Keratinocyte (primary cell): ENCODE results near the gene GPD1. TPM values are rescaled to one million over a fixed set of nuclear protein-coding genes. Genes with fewer than 3 reads are reported as not detected.
A peak's percentile ranks its signal among the peaks of the same experiment; 100 is the strongest.

ENCODE experiments used
- DNase-seq: peaks from one replicate; pipeline ENCODE4 v3.0.0-alpha.2; 2011; ENCODE audit warnings: low read depth, missing footprints, low spot score
- FAIRE-seq: peaks from 2 replicates; lab custom pipeline; 2011; peaks lifted over from hg19 to GRCh38; lab: Jason Lieb, UNC
- H2AFZ ChIP-seq: 2 replicates; pipeline ENCODE4 v1.6.0; 2012; ENCODE audit warnings: low read length, control low read depth, inconsistent platforms; ENCODE audit not compliant: control insufficient read depth
- H3K27ac ChIP-seq: 2 replicates; pipeline ENCODE4 v1.5.1; 2011; ENCODE audit warnings: low read length; ENCODE audit not compliant: control insufficient read depth, insufficient read depth
- H3K27me3 ChIP-seq: 3 replicates; pipeline ENCODE4 v1.6.0; 2011; ENCODE audit warnings: low read length; ENCODE audit not compliant: control insufficient read depth, insufficient read depth; ENCODE audit errors: extremely low read depth
- H3K36me3 ChIP-seq, 2 experiments: 2 replicates in 1 of 2; 3 replicates in 1 of 2; pipeline ENCODE4 v1.5.1; 2011; ENCODE audit warnings: low read length in 2 of 2, mild to moderate bottlenecking in 1 of 2; ENCODE audit not compliant: control insufficient read depth in 2 of 2, insufficient read depth in 2 of 2; ENCODE audit errors: extremely low read depth in 1 of 2
- H3K4me1 ChIP-seq: 3 replicates; pipeline ENCODE4 v1.5.1; 2011; ENCODE audit warnings: low read length; ENCODE audit not compliant: control insufficient read depth, insufficient read depth; ENCODE audit errors: extremely low read depth
- H3K4me2 ChIP-seq: 3 replicates; pipeline ENCODE4 v1.6.0; 2011; ENCODE audit warnings: low read depth, low read length; ENCODE audit not compliant: control insufficient read depth, insufficient read depth; ENCODE audit errors: extremely low read depth
- H3K4me3 ChIP-seq, 3 experiments: fragments of 200-600 bp in 1 of 3; sonication (generic) in 1 of 3; 2 replicates in 2 of 3; 3 replicates in 1 of 3; pipeline ENCODE4 v1.5.1; 2011 to 2016; ENCODE audit warnings: low read length in 3 of 3, mild to moderate bottlenecking in 3 of 3, control low read depth in 2 of 3, inconsistent platforms in 1 of 3, low read depth in 1 of 3, mixed read lengths in 1 of 3, mixed run types in 1 of 3, moderate library complexity in 1 of 3; ENCODE audit not compliant: control insufficient read depth in 2 of 3, insufficient read depth in 2 of 3; ENCODE audit errors: extremely low read depth in 1 of 3
- H3K79me2 ChIP-seq: 2 replicates; pipeline ENCODE4 v1.6.0; 2012; ENCODE audit warnings: low read length; ENCODE audit not compliant: control insufficient read depth, insufficient read depth
- H3K9ac ChIP-seq: 3 replicates; pipeline ENCODE4 v1.6.0; 2011; ENCODE audit warnings: low read length; ENCODE audit not compliant: control insufficient read depth, insufficient read depth; ENCODE audit errors: extremely low read depth
- H3K9me1 ChIP-seq: 3 replicates; pipeline ENCODE4 v1.6.0; 2011; ENCODE audit warnings: low read length; ENCODE audit not compliant: control insufficient read depth, insufficient read depth; ENCODE audit errors: extremely low read depth
- H3K9me3 ChIP-seq: 2 replicates; pipeline ENCODE4 v1.5.1; 2012; ENCODE audit warnings: low read depth, low read length; ENCODE audit not compliant: control insufficient read depth
- H4K20me1 ChIP-seq: 3 replicates; pipeline ENCODE4 v1.6.0; 2011; ENCODE audit warnings: low read length; ENCODE audit not compliant: control insufficient read depth, insufficient read depth; ENCODE audit errors: extremely low read depth
- CTCF ChIP-seq, 3 experiments: IDR thresholded peaks in 1 of 3; conservative IDR thresholded peaks in 1 of 3; optimal IDR thresholded peaks in 1 of 3; 2 replicates in 2 of 3; 3 replicates in 1 of 3; pipeline versions ENCODE3 to v1.5.1; 2011; ENCODE audit warnings: low read length in 3 of 3, mild to moderate bottlenecking in 3 of 3, moderate library complexity in 2 of 3, control low read depth in 1 of 3, inconsistent platforms in 1 of 3; ENCODE audit not compliant: insufficient read depth in 2 of 3; ENCODE audit errors: extremely low read depth in 1 of 3
- EZH2 ChIP-seq: IDR thresholded peaks from one replicate; pipeline ENCODE4 v1.6.1; 2012; ENCODE audit warnings: inconsistent platforms, mild to moderate bottlenecking, low read length, moderate library complexity
- dilution Hi-C: fragments of 300-500 bp; cut with MboI; formaldehyde crosslinking; loops from one replicate; pipeline ENCODE4 v1.7.0; 2020; ENCODE audit warnings: low sequenced_read_pairs; ENCODE audit not compliant: extremely low pct_ligation_motif_present
- polyA plus RNA-seq, 5 experiments: library from polyadenylated mRNA; depleted of rRNA in 3 of 5; stranded (reverse) in 3 of 5; stranded (forward) in 1 of 5; unstranded in 1 of 5; fragments of >200 nt; gene quantifications; 1 replicate in 1 of 5; 2 replicates in 3 of 5; 3 replicates in 1 of 5; pipeline versions ENCODE4 v1.2.1 to v1.2.3, GENCODE V29; 2011 to 2012; ENCODE audit warnings: missing spikeins in 2 of 5, low read depth in 1 of 5, low replicate concordance in 1 of 5

Gene GPD1
- polyA plus RNA-seq, 1 donor (not counting 4 experiments of a cell fraction or from before 2014, with no cell fraction given): 0.13 TPM

GRCh38 chr12:50073712-50074111 lies 30.1 kb upstream of the GPD1 start:
- FAIRE-seq (no peak), DNase-seq (no peak)
- Histone ChIP-seq H3K4me3 (no peak overlapping the region), H3K4me2 (no peak overlapping the region), H2AFZ (no peak overlapping the region), H3K9ac (no peak overlapping the region), H3K9me3 (no peaks in the 10 kb centered on the region), H4K20me1 (no peaks in the 10 kb centered on the region), H3K79me2 (no peaks in the 10 kb centered on the region), H3K4me1 (peaks cover 7% of the 10 kb centered on the region), H3K27ac (no peak overlapping the region), H3K27me3 (no peaks in the 10 kb centered on the region), H3K36me3 (no peaks in the 10 kb centered on the region), H3K9me1 (no peaks in the 10 kb centered on the region)
- dilution Hi-C loops: loop anchor here (25.0 kb wide), 1 partner anchor 211 kb away; no protein-coding TSS in a partner anchor
- no peak for TF ChIP-seq CTCF (optimal IDR thresholded peaks at IDR 0.05 in 1 of 3, IDR thresholded peaks at IDR 0.05 in 1 of 3, conservative IDR thresholded peaks at IDR 0.05 in 1 of 3; ENCODE audit: extremely low read depth in 1 of 3, insufficient read depth in 2 of 3, low read length in 3 of 3)
- TF ChIP-seq EZH2: no peak

DNA sequence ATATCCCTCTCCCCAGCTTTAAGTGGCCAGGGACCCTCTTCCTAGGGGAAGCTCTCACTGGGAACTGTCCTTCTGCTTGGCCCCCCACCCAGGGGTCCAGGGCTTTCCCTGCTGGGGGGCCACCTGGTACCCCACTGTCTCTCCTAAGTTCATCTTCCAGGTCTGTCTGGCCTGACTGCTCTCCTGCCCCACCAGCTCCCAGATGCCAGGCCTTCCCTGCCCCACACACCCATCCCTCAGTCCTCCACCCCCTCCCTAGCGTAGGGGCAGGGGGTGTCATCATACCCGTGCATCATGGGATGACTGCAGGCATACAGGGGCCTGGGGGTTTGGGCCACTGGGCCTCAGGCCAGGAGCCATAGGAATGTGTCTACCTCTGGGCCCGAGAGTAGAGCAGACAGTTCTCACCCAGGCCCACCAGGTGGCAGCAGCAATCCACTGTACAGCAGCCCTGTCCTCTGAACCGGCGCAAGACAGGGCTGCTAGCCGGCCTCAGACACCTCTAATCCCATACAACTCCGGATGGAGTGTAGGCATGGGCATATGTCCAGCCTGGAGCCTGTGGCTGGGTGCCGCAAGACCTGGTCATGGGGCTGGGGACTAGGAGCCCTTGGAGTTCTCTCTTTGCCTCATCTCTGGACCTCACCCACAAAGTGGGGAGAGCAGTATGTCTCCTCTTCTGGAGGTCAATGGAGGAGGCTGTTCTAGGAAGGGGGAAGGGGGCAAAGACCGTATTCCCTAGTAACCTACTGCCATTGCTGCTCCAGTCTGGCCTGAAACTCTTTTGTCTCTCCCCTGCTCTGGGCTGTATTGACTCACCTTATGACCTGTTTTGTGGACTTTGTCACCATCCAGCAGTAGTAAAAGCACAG lies 28.6 kb upstream of the GPD1 start:
- H3K9me1 ChIP-seq: no peaks in the 10 kb centered on the region
- dilution Hi-C loops: loop anchor here (25.0 kb wide), 1 partner anchor 213 kb away; no protein-coding TSS in a partner anchor
- H3K9me3 ChIP-seq: no peaks in the 10 kb centered on the region
- H3K9ac ChIP-seq: no peak overlapping the region
- no peaks in the 10 kb centered on the region for H3K27me3 ChIP-seq
- no peak overlapping the region for H2AFZ ChIP-seq
- H3K36me3 ChIP-seq: no peaks in the 10 kb centered on the region
- H3K4me2 ChIP-seq: no peak overlapping the region
- FAIRE-seq (peak; percentile 61), DNase-seq (no peak)
- peaks cover 7% of the 10 kb centered on the region for H3K4me1 ChIP-seq
- TF ChIP-seq CTCF (optimal IDR thresholded peaks at IDR 0.05 in 1 of 3, IDR thresholded peaks at IDR 0.05 in 1 of 3, conservative IDR thresholded peaks at IDR 0.05 in 1 of 3; ENCODE audit: extremely low read depth in 1 of 3, insufficient read depth in 2 of 3, low read length in 3 of 3) (peak; percentile 89 to 97 (median 95)), EZH2 (no peak)
- H4K20me1 ChIP-seq: no peaks in the 10 kb centered on the region
- no peak overlapping the region for H3K27ac ChIP-seq
- no peaks in the 10 kb centered on the region for H3K79me2 ChIP-seq
- H3K4me3 ChIP-seq: no peak overlapping the region
